H7 (cell line): ENCODE data around the gene AKT2. TPM values are rescaled to one million over a fixed set of nuclear protein-coding genes. Genes with fewer than 3 reads are reported as not detected.

Source experiments
- DNase-seq: peaks from one replicate; pipeline ENCODE4 v3.0.0; 2012
- H3K27me3 ChIP-seq: 2 replicates; pipeline ENCODE4 v1.6.0; 2011; ENCODE audit warnings: mild to moderate bottlenecking, low read length; ENCODE audit not compliant: control insufficient read depth, insufficient read depth
- H3K36me3 ChIP-seq: replicated peaks from 2 replicates; pipeline ENCODE4 v1.5.1; 2011; ENCODE audit warnings: low read length; ENCODE audit not compliant: control insufficient read depth, insufficient read depth
- H3K4me3 ChIP-seq: 2 replicates; pipeline ENCODE4 v1.5.1; 2011; ENCODE audit warnings: low read depth, mild to moderate bottlenecking, control low read depth, low read length, moderate library complexity; ENCODE audit not compliant: insufficient read depth
- total RNA-seq: library from RNA; depleted of rRNA; stranded (reverse); fragments of >200 nt; shearing (Covaris generic); gene quantifications from 2 replicates; pipeline ENCODE4 v1.2.3, GENCODE V29; 2014

Gene AKT2
- total RNA-seq, 1 experiment from 2014 or later, result 126 TPM

DNA sequence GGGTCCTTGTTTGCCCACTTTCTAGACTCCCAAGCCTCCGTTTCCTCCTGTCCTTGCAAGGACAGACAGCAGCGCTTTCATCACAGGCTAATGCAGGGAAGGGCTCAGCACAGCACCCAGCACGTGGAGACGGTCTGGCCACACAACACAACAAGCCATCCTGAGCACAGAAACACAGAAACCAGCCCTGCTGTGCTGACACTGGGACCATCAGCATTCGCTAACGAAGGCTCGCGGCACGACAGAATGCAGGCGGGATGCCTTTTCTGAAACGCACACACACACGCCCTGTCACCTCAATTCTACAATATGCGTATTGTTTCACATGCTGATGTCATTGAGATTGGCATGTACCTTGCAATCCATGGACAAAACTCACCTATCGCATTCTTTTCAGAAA is 12.9 kb downstream of the AKT2 start:
- DNase-seq, result no peak
- no peaks in the 10 kb centered on the region; the same call in 1 of the 2 replicates for H3K36me3 ChIP-seq
- no peak overlapping the region for H3K4me3 ChIP-seq
- no peaks in the 10 kb centered on the region for H3K27me3 ChIP-seq

DNA sequence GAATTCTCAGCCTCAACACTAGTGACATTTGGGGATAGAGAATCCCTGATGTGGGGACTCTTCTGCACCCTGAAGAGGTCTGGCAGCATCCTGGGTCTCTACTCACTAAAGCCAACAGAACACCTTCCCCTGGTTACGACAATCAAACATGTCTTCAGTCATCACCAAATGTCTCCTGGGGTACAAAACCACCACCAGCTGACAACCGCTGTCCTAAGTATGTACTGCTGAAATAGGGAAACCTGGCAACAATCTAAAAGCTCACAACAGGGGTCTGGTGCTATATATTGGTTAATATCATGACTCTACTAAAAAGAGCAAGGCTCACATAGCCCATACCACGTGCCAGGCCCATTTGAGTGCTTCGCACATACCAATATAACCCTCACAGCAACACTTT is 13.4 kb downstream of the AKT2 start:
- Histone ChIP-seq H3K4me3 (no peak overlapping the region), H3K27me3 (no peaks in the 10 kb centered on the region), H3K36me3 (no peaks in the 10 kb centered on the region; the same call in 1 of the 2 replicates)
- DNase-seq, result no peak

- Histone ChIP-seq H3K36me3 (no peaks in the 10 kb centered on the region; the same call in 1 of the 2 replicates), H3K4me3 (no peak overlapping the region), H3K27me3 (no peaks in the 10 kb centered on the region)
- peak; percentile 81 for DNase-seq
These were observed 14.6 kb downstream of the AKT2 start for GRCh38 chr19:40270362-40271089.

DNA sequence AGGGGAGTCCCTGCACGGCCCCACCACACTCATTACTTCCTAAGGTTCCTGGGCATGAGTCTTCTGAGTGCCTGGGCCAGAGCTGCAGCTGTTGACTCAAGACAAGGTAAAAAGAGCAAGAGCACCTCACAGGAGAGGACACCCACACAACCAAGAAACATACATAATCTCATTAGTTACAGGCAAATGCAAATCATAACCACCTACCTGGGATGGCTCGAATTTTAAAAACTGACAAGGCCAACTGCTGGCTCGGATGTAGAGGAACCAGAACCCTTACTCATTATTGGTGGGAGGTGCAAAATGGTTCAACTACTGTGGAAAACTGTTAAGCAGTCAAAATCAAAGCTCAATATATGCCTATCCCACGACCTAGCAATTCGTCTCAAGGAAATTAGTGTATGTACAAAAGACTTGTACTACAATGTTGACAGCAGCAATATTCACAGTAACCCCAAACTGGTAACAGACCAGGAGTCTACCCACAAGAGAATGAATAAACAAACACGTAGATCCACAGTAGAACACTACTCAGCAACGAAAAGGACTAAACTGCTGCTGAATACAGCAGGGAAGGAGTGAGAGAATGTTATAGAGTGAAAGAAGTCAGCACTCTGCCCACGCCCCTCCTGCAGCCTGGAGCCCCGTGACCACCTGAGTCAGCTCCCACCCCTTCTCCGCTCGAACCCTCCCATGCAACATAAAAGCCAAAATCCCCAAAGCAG is 15.8 kb downstream of the AKT2 start:
- DNase-seq, result peak; percentile 33
- H3K36me3 ChIP-seq, result no peaks in the 10 kb centered on the region; the same call in none of the 2 replicates
- no peaks in the 10 kb centered on the region for H3K27me3 ChIP-seq
- no peak overlapping the region for H3K4me3 ChIP-seq

GRCh38 chr19:40267601-40267997 is 17.5 kb downstream of the AKT2 start:
- peak; percentile 36 for DNase-seq
- Histone ChIP-seq H3K4me3 (no peak overlapping the region), H3K36me3 (peaks cover 6% of the 10 kb centered on the region), H3K27me3 (no peaks in the 10 kb centered on the region)

DNA sequence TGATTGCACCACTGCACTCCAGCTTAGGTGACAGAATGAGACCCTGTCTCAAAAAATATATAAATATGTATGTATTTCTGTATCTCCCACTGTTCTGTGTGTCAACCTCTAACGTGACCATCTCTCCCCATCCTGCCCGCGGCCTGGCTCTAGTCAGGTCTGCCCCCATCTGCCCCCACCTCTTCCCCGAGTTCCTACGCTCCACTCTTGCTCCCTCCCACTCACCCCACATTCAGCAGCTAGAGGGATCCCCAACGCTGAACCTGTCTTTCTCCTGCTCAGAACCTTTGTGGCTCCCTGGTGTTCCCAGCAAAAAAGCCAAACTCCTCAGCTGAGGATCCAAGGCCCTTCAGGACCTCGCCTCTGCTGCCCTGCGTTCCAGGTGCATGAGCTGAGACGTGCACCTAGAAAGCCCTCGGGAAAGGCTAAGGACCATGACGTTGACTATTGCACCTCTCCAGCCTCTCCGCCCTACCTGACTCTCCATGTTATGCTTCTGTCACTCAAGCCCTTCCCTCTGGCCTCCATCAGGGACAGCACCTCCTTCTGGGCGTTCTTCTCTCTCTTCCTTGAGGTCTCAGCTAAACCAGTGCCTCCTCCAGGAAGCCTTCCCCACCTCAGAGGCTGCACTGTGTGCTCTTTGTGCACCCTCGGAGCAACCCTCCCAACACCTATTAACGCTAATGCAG is 18.1 kb downstream of the AKT2 start:
- H3K27me3 ChIP-seq, result no peaks in the 10 kb centered on the region
- H3K4me3 ChIP-seq, result no peak overlapping the region
- peaks cover 6% of the 10 kb centered on the region for H3K36me3 ChIP-seq
- peak; percentile 61 for DNase-seq

DNA sequence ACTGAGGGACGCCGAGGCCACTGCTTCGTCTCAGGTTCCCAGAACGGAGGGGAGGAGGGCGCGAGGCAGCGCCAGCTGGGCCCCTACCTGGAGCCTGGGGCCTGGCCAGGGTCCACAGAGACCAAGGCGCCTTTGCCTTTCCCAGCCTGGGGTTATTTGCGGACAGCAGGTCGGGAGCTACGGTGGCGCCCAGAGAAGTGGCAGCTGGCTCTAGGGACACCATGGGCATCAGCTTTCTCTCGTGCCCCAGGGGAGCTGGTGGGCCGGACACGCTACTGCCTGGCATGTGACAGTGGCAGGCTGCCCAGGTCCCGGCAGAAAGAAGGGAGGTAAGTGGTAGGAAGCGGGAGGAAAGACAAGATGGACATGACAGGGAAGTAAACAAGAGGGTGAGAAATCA is 19.0 kb downstream of the AKT2 start:
- H3K27me3 ChIP-seq, result no peaks in the 10 kb centered on the region
- H3K4me3 ChIP-seq, result no peak overlapping the region
- no peak for DNase-seq
- H3K36me3 ChIP-seq, result peaks cover 6% of the 10 kb centered on the region

DNA sequence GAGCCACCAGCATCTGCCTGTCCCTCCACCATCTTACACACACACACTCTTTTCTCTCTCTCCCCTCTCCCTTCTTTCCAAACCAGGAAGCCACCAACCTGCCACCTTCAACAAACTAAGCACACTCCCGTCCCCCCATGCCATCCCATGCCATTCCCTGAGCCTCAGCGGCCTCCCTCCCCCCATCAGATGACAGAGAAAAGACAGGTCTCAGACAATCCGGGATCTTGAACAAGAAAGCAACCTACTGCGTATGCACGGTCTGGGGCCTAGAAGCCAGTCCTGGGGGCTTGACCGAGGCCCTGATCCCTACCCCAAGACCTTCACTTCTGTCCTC is 19.4 kb downstream of the AKT2 start:
- Histone ChIP-seq H3K4me3 (no peak overlapping the region), H3K36me3 (peaks cover 6% of the 10 kb centered on the region), H3K27me3 (no peaks in the 10 kb centered on the region)
- no peak for DNase-seq

GRCh38 chr19:40265055-40265762 is 19.9 kb downstream of the AKT2 start:
- H3K27me3 ChIP-seq, result no peaks in the 10 kb centered on the region
- no peak overlapping the region for H3K4me3 ChIP-seq
- no peak for DNase-seq
- peaks cover 6% of the 10 kb centered on the region for H3K36me3 ChIP-seq

DNA sequence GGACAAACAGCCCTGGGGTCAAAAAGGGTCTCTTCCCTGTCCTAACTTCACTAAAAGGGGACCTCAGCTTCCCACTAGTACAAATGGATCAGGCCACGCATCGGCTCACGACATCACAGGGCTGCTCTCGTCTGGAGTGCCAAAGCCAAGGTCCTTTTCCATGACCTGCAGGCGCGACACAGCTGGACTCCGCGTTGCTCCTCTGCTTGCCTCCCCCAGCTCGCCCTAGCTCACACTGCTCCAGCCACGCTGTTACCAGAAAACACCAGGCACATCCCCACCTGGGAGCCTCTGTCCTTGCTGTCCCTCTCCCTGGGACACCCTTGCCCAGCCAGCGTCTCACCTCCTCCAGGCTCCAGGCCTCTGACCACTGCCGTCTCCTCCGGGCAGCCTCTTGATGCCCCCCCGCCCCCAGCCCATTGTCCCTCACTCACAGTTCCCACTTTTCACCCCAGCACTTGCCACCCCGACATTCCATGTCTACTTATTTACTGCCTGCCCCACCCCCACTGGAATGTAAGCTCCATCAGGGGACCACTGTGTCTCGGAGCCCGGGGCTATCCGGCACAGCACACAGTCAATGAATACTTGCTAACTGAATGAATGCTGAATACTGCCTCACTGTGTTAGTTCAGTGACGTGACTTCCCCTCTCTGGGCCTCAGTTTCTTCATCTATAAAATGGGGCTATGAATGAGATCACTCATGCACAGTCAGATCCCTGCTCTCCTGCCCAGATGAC is 20.7 kb downstream of the AKT2 start:
- no peak for DNase-seq
- H3K4me3 ChIP-seq, result no peak overlapping the region
- peaks cover 6% of the 10 kb centered on the region for H3K36me3 ChIP-seq
- H3K27me3 ChIP-seq, result no peaks in the 10 kb centered on the region

- Histone ChIP-seq H3K36me3 (peaks cover 6% of the 10 kb centered on the region), H3K4me3 (no peak overlapping the region), H3K27me3 (no peaks in the 10 kb centered on the region)
- no peak for DNase-seq
These were observed 21.5 kb downstream of the AKT2 start for GRCh38 chr19:40263440-40264313.

DNA sequence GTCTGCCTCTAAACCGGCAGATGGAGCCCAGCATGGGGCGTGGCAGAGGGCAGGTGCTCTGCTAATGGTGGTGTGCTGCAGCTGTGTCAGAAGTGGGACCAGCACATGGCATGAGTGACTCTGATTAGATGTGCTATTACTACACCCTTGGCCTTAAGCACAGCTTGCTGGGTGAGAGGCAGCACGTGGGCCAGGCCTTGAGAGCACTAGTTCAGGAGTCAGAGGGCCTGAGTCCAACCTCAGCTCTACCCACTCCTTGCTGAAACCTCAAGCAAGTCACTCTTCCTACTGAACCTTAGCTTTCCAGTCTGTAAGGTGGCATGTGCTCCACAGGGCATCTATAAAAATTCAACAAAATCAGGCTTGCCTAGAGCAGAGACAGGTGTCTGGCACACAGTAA is 22.7 kb downstream of the AKT2 start:
- DNase-seq, result no peak
- Histone ChIP-seq H3K4me3 (no peak overlapping the region), H3K27me3 (no peaks in the 10 kb centered on the region), H3K36me3 (peaks cover 6% of the 10 kb centered on the region)

- Histone ChIP-seq H3K36me3 (peaks cover 10% of the 10 kb centered on the region), H3K27me3 (no peaks in the 10 kb centered on the region), H3K4me3 (no peak overlapping the region)
- DNase-seq, result no peak
These were observed 23.5 kb downstream of the AKT2 start for GRCh38 chr19:40261631-40262030.
